IMR-90 (cell line): ENCODE results near the gene PDK4.

ENCODE experiments used
- BHLHE40 ChIP-seq: fragments of 150-350 bp; IDR thresholded peaks from 2 replicates; pipeline ENCODE4 v1.6.1; 2016; ENCODE audit warnings: mild to moderate bottlenecking, low read depth, low read length
- CEBPB ChIP-seq: IDR thresholded peaks from 2 replicates; pipeline ENCODE4 v1.6.1; 2012; ENCODE audit warnings: low read depth, low read length, improper control_type of control experiment
- MAFK ChIP-seq: IDR thresholded peaks from 2 replicates; pipeline ENCODE4 v1.6.1; 2012; ENCODE audit warnings: low read depth, low read length, improper control_type of control experiment
- MAZ ChIP-seq: IDR thresholded peaks from 2 replicates; pipeline ENCODE4 v1.6.1; 2012; ENCODE audit warnings: low read depth, mild to moderate bottlenecking, low read length, improper control_type of control experiment, moderate library complexity, borderline replicate concordance
- MXI1 ChIP-seq: IDR thresholded peaks from 2 replicates; pipeline ENCODE4 v1.6.1; 2012; ENCODE audit warnings: low read depth, mild to moderate bottlenecking, low read length, moderate library complexity, borderline replicate concordance
- NFE2L2 ChIP-seq: fragments of 150-350 bp; IDR thresholded peaks from 2 replicates; pipeline ENCODE4 v1.6.1; 2016; ENCODE audit warnings: low read depth, mild to moderate bottlenecking, low read length
- SMC3 ChIP-seq: fragments of 150-350 bp; IDR thresholded peaks from 2 replicates; pipeline ENCODE4 v1.6.1; 2016; ENCODE audit warnings: low read depth, mild to moderate bottlenecking, antibody characterized with exemption, low read length, moderate library complexity
- TF ChIP-seq, protein P1 (sequence below): conservative IDR thresholded peaks from 2 replicates; pipeline ENCODE4 v1.5.1; 2012; ENCODE audit warnings: mild to moderate bottlenecking, low read depth, low read length, improper control_type of control experiment

DNA sequence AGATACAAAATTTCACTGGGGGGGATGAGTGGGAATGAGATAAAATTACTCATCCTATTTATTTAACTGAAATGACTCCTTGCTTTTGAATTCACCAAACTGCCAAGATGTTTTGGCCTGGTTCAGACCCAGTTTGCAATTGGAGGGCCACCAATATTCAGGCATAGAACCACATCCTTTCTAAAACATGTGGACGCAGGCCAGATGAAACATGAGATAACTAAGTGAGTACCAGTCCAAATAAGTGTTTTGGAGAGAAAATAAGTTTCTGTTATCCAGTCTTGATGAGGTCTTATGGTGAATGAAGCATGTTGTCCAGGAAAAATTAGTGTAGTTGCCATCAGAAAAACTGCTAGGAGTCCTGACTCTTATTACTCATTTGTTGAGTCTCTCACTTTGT is 36.3 kb upstream of the PDK4 start:
- TF ChIP-seq, protein P1, sequence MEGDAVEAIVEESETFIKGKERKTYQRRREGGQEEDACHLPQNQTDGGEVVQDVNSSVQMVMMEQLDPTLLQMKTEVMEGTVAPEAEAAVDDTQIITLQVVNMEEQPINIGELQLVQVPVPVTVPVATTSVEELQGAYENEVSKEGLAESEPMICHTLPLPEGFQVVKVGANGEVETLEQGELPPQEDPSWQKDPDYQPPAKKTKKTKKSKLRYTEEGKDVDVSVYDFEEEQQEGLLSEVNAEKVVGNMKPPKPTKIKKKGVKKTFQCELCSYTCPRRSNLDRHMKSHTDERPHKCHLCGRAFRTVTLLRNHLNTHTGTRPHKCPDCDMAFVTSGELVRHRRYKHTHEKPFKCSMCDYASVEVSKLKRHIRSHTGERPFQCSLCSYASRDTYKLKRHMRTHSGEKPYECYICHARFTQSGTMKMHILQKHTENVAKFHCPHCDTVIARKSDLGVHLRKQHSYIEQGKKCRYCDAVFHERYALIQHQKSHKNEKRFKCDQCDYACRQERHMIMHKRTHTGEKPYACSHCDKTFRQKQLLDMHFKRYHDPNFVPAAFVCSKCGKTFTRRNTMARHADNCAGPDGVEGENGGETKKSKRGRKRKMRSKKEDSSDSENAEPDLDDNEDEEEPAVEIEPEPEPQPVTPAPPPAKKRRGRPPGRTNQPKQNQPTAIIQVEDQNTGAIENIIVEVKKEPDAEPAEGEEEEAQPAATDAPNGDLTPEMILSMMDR, result no peak
- TF ChIP-seq MXI1, result no peak
- no peak for TF ChIP-seq NFE2L2
- no peak for TF ChIP-seq CEBPB
- no peak for TF ChIP-seq BHLHE40
- TF ChIP-seq MAFK, result no peak
- TF ChIP-seq MAZ, result no peak
- TF ChIP-seq SMC3, result no peak
